GM18508 (cell line): ENCODE data around the gene HOXA6.

Source experiments
- ATAC-seq: cut with Tn5 transposase; IDR thresholded peaks from one replicate; pipeline ENCODE4 v1.9.1; 2021; ENCODE audit warnings: moderate number of reproducible peaks; ENCODE audit not compliant: insufficient read depth, unreplicated experiment

Gene HOXA6

GRCh38 chr7:27101957-27102580 is 45.5 kb downstream of the HOXA6 start:
- ATAC-seq: no peak

- no peak for ATAC-seq
Measured at GRCh38 chr7:27101171-27101956, 46.2 kb downstream of the HOXA6 start.

GRCh38 chr7:27100694-27101170 is 46.8 kb downstream of the HOXA6 start:
- ATAC-seq: no peak

GRCh38 chr7:27099453-27100370 is 47.9 kb downstream of the HOXA6 start:
- ATAC-seq: no peak

- ATAC-seq: no peak
Measured at GRCh38 chr7:27098578-27099451, 48.8 kb downstream of the HOXA6 start.

GRCh38 chr7:27097686-27098577 is 49.6 kb downstream of the HOXA6 start:
- ATAC-seq: no peak

- ATAC-seq: no peak
Measured at GRCh38 chr7:27096768-27097514, 50.6 kb downstream of the HOXA6 start.

- ATAC-seq: peak; percentile 56
Measured at GRCh38 chr7:27095897-27096767, 51.4 kb downstream of the HOXA6 start, which contains the start of gene HOXA1. TSS of gene HOXA1 (minus strand) at chr7:27096000. CDS start at chr7:27095912, 88 bp downstream.
